MM.1S (cell line): ENCODE results near the gene TRIL.

Experiments
- EZH2 ChIP-seq: fragments of 300-600 bp; sonication (generic); optimal IDR thresholded peaks from 2 replicates; pipeline ENCODE3; 2017; ENCODE audit warnings: low read depth, mild to moderate bottlenecking, antibody characterized with exemption, low read length, mixed read lengths
- EZH2phosphoT487 ChIP-seq: fragments of 300-600 bp; sonication (generic); IDR thresholded peaks from 2 replicates; pipeline ENCODE4 v1.6.1; 2018; ENCODE audit warnings: antibody characterized with exemption, low read length
- TF ChIP-seq, protein P1 (sequence below): fragments of 300-600 bp; sonication (generic); IDR thresholded peaks from 2 replicates; pipeline ENCODE4 v1.5.1; 2016; ENCODE audit warnings: antibody characterized with exemption, low read length, mixed read lengths

DNA sequence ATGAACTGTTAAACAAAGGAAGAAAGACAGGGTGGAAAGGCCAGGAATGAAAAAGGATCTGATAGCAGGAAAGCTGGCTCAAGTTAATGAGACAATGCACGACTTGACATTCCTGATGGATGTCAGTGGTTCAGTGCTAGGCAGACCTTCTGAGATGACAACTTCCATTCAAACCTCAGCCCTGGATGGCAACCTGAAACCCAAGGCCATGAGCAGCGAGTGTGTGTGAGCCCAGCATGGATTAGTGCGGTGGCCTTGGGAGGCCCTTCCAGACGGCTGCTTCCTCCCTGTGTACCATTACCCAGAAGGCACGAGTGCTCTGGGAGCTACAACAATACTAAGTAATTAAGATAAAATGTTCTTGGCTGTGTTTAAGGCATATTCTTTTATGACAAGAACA lies 18.8 kb downstream of the TRIL start:
- TF ChIP-seq, protein P1, sequence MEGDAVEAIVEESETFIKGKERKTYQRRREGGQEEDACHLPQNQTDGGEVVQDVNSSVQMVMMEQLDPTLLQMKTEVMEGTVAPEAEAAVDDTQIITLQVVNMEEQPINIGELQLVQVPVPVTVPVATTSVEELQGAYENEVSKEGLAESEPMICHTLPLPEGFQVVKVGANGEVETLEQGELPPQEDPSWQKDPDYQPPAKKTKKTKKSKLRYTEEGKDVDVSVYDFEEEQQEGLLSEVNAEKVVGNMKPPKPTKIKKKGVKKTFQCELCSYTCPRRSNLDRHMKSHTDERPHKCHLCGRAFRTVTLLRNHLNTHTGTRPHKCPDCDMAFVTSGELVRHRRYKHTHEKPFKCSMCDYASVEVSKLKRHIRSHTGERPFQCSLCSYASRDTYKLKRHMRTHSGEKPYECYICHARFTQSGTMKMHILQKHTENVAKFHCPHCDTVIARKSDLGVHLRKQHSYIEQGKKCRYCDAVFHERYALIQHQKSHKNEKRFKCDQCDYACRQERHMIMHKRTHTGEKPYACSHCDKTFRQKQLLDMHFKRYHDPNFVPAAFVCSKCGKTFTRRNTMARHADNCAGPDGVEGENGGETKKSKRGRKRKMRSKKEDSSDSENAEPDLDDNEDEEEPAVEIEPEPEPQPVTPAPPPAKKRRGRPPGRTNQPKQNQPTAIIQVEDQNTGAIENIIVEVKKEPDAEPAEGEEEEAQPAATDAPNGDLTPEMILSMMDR = no peak
- no peak for TF ChIP-seq EZH2phosphoT487
- no peak for TF ChIP-seq EZH2
